ENCODE measurements around the gene TMX4.

TMX4 gene, protein sequence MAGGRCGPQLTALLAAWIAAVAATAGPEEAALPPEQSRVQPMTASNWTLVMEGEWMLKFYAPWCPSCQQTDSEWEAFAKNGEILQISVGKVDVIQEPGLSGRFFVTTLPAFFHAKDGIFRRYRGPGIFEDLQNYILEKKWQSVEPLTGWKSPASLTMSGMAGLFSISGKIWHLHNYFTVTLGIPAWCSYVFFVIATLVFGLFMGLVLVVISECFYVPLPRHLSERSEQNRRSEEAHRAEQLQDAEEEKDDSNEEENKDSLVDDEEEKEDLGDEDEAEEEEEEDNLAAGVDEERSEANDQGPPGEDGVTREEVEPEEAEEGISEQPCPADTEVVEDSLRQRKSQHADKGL

DNA sequence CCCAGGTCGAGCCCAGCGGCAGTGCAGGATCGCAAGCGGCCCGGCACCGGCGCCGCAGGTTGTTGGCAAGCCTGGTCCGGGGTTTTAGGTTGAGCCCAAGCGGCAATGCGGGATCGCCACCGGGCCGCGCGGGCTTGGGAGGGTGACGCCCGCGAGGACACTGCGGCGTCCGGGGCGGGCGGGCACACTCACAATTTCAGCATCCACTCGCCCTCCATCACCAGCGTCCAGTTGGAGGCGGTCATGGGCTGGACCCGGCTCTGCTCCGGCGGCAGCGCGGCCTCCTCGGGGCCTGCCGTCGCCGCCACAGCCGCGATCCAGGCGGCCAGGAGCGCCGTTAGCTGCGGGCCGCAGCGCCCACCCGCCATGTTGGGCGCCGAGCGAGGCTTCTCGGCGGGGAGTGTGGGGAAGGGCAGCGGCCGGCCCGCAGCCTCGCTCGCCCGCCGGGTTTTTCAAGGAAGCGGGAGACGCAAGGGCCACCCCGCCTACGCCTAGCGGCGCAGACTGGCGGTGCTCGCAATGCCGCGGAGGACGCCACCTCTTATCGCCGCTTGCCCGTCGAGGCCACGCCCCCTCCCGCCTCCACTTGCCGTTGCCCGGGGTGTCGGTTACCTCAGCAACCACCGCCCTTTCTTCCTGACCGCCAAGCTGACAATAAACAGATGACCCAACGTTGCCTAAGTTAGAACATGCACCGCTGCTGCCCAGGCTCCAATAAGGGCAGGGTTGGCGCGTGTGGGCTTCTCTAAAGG lies at the start of gene TMX4:
TMX4 (minus strand) TSS at position 516 of the 752 bp plus-strand sequence; CDS start at position 368, 148 bp downstream.
- DNase-seq (ENCODE audit: low spot score): peak; percentile 96
- in situ Hi-C loops (cut with MboI; ENCODE audit: low pct_unique_long_range_greater_than_20kb, low sequenced_read_pairs, unreplicated experiment): no loop called here
- TF ChIP-seq, protein P1, sequence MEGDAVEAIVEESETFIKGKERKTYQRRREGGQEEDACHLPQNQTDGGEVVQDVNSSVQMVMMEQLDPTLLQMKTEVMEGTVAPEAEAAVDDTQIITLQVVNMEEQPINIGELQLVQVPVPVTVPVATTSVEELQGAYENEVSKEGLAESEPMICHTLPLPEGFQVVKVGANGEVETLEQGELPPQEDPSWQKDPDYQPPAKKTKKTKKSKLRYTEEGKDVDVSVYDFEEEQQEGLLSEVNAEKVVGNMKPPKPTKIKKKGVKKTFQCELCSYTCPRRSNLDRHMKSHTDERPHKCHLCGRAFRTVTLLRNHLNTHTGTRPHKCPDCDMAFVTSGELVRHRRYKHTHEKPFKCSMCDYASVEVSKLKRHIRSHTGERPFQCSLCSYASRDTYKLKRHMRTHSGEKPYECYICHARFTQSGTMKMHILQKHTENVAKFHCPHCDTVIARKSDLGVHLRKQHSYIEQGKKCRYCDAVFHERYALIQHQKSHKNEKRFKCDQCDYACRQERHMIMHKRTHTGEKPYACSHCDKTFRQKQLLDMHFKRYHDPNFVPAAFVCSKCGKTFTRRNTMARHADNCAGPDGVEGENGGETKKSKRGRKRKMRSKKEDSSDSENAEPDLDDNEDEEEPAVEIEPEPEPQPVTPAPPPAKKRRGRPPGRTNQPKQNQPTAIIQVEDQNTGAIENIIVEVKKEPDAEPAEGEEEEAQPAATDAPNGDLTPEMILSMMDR (IDR thresholded peaks at IDR 0.05; ENCODE audit: extremely low read depth, insufficient read depth, missing control alignments): no peak

DNA sequence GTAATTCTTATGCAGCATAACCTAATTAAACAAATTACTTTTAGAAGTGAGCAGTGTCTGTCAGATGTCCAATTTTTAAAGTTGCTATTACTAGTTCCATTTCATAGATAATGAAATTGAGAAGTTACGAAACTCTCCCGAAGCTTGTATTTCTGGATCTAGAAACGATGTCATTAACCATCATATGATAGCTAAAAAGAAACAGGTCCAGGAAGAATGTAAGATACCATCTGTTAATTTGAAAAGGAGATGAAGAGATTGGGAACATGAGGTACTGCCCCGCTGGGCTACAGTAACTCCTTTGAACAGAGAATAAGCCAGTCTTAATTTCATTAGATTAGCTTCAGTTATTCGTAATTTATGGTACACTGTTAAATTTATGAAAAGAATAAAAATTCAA lies 47.5 kb upstream of the TMX4 start:
- TF ChIP-seq, protein P1 (IDR thresholded peaks at IDR 0.05; ENCODE audit: extremely low read depth, insufficient read depth, missing control alignments): no peak
- in situ Hi-C loops (cut with MboI; ENCODE audit: low pct_unique_long_range_greater_than_20kb, low sequenced_read_pairs, unreplicated experiment): no loop called here
- no peak for DNase-seq (ENCODE audit: low spot score)

DNA sequence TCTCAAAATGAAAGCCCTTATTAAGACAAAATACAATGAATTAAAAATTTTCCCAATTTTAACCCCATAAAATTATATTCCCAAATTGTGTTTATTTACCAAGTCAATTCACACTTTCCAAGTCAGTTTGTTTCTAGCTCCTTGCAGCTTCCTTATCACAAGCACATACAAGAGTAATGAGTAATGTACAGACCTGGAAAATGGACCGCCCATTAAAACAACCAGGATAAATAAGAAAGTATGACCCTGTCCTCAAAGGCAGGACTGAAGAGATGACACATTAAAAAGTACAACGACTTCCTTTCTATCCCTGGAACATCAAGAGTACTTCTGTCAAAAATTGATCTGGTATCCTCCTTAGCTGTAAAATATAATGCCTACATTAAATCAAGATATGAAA lies 47.1 kb upstream of the TMX4 start:
- no peak for DNase-seq (ENCODE audit: low spot score)
- TF ChIP-seq, protein P1 (IDR thresholded peaks at IDR 0.05; ENCODE audit: extremely low read depth, insufficient read depth, missing control alignments): no peak
- in situ Hi-C loops (cut with MboI; ENCODE audit: low pct_unique_long_range_greater_than_20kb, low sequenced_read_pairs, unreplicated experiment): no loop called here

DNA sequence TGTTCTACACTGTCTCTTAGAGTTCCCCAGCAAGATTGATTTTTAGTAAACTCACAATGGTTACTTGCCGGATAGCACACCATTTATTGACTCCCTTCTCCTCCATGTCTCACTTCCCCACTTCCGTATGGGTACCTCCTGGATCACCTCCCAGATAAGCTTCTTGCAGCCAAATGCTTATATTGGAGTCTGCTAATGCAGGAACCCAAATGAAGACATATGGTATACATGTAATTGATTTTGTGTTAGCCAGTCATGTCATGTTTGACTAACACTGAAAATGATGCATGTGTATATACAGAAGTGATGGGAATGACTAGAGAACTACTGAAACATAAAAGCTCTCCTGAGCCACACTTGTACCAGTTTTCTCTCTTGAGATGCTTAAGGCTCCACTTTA lies 46.1 kb upstream of the TMX4 start:
- TF ChIP-seq, protein P1 (IDR thresholded peaks at IDR 0.05; ENCODE audit: extremely low read depth, insufficient read depth, missing control alignments): no peak
- no peak for DNase-seq (ENCODE audit: low spot score)
- in situ Hi-C loops (cut with MboI; ENCODE audit: low pct_unique_long_range_greater_than_20kb, low sequenced_read_pairs, unreplicated experiment): no loop called here

DNA sequence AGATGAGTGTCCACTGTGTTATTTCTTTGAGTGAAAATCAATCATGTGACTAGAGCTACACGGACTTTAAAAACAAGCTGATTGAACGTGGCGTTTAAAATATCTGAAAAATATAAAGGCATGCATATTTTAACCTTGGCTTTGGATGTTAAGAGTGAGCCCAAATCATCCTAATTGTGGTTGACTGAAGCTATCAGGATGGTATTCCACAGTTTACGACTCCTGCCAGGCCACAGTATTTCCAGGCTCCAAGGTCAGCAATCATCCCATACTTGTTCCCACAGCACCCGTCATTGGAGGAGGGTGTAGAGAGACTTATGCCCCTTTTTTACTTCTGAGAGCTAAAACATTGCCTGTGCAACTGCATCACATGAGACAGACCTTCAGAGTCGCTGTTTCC lies 43.2 kb upstream of the TMX4 start:
- DNase-seq (ENCODE audit: low spot score): no peak
- in situ Hi-C loops (cut with MboI; ENCODE audit: low pct_unique_long_range_greater_than_20kb, low sequenced_read_pairs, unreplicated experiment): no loop called here

DNA sequence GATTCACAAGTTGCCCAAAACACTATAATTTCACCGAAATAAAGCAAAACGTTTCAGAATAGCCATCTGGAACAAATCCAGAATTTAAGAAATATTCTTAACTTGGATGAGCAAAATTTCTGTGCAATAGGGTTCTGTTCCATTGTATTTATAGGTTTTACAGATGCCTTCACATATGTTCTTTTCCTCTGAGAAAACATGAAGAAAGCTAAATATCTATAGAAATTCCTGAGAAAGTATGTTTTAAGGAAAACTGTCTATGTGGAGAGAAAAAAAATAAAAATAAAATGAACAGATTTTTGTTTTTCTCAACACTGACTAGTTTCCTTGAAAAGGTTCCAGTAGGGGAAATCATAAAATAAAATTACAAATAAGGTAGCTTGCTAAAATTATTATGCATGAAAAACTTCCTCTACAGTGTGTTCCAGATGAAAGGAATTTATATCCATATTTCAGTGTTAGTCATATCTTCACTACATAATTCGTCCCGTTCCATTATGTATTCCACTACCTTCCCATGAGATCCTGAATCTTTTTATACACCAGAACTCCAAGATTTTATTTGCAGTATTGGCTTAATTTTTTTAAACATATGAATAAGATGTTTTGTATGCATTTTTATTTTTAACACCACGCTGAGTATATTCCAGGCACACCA lies 42.4 kb upstream of the TMX4 start:
- TF ChIP-seq, protein P1 (IDR thresholded peaks at IDR 0.05; ENCODE audit: extremely low read depth, insufficient read depth, missing control alignments): no peak
- in situ Hi-C loops (cut with MboI; ENCODE audit: low pct_unique_long_range_greater_than_20kb, low sequenced_read_pairs, unreplicated experiment): no loop called here
- no peak for DNase-seq (ENCODE audit: low spot score)

More for the DNA sequence above, 43.2 kb upstream of the TMX4 start:
- TF ChIP-seq, protein P1 (IDR thresholded peaks at IDR 0.05; ENCODE audit: extremely low read depth, insufficient read depth, missing control alignments): no peak

Measured in GM13977 (cell line).